ENCODE measurements around the gene MINPP1.
"Not testable (repeated sequence)": the region's sequence is repeated elsewhere in the genome, so short reads cannot be mapped to it uniquely, and the experiment has no call there.

The MINPP1 gene, protein sequence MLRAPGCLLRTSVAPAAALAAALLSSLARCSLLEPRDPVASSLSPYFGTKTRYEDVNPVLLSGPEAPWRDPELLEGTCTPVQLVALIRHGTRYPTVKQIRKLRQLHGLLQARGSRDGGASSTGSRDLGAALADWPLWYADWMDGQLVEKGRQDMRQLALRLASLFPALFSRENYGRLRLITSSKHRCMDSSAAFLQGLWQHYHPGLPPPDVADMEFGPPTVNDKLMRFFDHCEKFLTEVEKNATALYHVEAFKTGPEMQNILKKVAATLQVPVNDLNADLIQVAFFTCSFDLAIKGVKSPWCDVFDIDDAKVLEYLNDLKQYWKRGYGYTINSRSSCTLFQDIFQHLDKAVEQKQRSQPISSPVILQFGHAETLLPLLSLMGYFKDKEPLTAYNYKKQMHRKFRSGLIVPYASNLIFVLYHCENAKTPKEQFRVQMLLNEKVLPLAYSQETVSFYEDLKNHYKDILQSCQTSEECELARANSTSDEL

DNA sequence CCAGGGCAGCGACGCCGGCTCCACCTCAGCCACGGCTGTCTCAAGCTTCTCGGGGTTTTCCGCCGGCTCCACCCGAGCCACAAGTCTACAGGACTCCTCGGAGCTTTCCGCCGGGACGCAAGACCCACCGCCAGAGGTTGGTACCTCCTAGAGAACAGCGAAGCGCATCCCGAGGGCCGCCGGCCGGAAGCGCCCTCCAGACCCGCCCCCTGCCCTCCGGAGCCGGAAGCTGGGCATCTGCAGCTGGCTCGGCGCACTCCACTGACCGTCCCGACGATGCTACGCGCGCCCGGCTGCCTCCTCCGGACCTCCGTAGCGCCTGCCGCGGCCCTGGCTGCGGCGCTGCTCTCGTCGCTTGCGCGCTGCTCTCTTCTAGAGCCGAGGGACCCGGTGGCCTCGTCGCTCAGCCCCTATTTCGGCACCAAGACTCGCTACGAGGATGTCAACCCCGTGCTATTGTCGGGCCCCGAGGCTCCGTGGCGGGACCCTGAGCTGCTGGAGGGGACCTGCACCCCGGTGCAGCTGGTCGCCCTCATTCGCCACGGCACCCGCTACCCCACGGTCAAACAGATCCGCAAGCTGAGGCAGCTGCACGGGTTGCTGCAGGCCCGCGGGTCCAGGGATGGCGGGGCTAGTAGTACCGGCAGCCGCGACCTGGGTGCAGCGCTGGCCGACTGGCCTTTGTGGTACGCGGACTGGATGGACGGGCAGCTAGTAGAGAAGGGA is at the start of gene MINPP1:
MINPP1 (plus strand) TSS at position 254 of the 726 bp plus-strand sequence; CDS start at position 277, 23 bp downstream.
- peak; percentile 59 to 75 for DNase-seq

DNA sequence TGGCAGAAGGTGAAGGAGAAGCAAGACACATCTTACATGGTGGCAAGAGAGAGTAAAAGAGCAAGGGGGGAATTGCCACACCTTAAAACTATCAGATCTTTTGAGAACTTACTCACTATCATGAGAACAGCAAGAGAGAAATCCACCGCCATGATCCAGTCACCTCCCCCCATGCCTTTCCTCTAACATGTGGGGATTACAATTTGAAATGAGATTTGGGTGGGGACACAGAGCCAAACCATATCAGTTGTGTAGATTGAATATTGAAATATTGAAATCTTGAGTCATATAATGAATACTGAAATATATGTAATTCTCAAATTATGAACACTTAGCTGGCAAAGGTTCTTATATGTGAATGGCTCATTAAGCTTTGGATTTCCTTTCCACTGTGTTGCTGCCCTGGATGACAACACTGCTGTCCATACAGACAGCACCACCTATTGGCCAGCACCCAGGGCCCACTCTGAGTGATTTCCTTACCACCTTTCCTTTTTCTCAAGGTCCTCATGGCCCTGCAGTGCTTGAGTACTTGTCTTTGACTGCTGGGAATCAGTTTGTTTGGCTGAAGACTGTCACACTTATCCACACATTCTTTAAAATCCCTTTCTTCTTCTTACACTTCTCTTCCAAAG is 48.0 kb upstream of the MINPP1 start:
- DNase-seq, result not testable (repeated sequence)

DNA sequence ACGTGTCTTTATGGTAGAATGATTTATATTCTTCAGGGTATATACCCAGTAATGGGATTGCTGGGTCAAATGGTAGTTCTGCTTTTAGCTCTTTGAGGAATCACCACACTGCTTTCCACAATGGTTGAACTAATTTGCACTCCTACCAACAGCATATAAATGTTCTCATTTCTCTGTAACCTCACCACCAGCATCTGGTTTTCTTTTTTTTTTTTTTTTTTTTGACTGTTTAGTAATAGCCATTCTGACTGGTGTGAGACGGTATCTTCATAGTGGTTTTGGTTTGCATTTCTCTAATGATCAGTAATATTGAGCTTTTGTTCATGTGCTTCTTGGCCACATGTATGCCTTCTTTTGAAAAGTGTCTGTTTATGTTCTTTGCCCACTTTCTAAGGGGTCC is 42.9 kb upstream of the MINPP1 start:
- DNase-seq, result not testable (repeated sequence)

DNA sequence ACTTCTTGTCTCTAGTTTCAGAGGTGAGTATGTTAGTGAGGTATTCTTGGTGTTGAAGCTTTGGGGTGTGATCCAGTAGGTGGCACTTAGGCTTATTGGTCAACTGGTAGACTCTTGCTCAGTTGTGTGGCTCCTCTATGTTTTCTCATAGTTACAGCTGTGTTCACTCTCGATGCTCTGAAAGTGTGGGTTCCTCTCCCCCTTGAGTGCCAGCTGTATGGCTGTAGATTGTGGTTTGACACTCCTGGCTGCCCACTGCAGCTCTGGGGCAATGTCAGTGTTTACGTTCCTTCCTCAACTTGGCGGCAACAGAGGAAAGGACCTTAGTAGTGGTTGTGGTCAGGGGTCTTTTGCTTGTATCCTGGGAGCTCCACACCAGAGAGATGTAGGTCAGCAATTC is 37.8 kb upstream of the MINPP1 start:
- not testable (repeated sequence) for DNase-seq

DNA sequence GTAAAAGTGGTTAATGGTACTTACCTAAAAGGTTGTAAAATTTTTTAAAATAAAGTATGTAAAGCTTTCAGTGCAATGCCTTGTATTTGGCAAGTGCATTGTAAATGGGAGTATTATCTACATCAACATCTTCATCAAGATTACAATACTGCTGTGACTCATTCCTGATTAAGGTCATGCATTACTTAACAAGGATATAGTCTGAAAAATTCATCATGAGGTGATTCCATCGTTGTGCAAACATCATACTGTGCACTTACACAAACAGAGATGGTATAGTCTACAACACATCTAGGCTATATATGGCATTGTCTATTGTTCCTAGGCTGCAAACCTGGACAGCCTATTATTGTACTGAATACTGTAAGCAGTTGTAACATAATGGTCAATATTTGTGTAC is 16.0 kb upstream of the MINPP1 start:
- DNase-seq, result not testable (repeated sequence)

DNA sequence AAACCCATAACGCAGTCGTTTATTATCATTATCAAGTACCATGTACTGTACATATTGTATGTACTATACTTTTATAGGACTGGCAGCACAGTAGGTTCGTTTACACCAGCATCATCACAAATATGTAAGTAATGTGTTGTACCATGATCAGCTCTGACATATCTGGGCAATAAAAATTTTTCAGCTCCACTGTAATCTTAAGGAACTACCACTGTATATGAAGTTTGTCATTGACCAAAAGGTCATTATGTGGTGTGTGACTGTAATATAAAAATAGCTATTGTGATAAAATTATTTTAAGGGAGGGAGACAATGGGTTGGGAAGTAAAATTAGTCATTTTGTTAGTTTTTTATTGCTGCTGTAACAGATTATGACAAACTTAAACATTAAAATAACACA is 14.4 kb upstream of the MINPP1 start:
- DNase-seq, result not testable (repeated sequence)

DNA sequence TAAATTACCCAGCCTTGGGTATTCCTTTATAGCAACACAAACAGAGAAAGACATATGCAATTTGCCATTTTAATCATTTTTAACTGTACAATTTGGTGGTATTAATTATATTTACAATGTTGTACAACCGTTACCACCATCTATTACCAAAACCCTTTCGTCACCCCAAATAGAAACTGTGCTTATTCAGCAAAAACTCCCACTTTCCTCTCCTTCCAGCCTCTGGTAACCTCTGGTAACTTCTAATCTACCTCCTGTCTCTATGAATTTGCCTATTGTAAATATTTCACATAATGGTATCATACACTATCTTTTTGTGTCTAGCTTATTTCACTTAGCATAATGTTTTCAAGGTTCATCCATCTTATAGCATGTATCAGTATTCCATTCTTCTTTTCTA is 12.2 kb upstream of the MINPP1 start:
- not testable (repeated sequence) for DNase-seq

DNA sequence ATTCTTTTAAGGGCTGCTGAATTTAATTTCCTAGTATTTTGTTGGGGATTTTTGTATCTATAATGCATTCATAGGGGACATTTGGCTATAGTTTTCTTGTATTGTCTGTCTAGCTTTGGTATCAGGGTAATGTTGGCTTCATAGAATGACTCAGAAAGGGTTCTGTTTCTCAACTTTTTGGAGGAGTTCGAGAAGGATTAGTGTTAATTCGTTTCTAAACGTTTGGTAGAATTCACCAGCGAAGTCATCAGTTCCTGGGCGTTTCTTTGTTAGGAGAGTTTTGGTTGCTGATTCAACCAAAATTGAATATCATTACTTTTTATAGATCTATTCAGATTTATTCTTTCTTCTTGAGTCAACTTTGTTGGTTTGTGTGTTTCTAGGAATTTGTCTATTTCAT is 9.2 kb upstream of the MINPP1 start:
- DNase-seq, result not testable (repeated sequence)

DNA sequence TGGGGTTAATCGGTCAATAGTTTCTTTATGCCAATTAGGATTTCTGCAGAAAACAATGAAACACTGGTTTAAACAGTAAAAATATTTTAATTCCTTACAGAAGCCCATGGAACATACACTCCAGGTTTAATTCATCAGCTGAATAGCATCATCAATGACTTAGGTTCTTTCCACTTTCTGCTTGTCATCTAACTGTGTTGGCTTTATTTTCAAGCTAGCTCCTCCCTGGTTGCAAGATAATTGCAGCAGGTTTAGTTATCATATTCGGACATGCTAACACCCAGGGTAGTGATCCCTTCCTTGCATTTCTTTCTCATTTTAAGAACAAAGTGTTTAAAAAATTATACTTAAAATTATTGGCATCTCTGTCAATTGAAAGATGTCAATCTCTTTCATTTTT is 7.3 kb upstream of the MINPP1 start:
- DNase-seq, result not testable (repeated sequence)

DNA sequence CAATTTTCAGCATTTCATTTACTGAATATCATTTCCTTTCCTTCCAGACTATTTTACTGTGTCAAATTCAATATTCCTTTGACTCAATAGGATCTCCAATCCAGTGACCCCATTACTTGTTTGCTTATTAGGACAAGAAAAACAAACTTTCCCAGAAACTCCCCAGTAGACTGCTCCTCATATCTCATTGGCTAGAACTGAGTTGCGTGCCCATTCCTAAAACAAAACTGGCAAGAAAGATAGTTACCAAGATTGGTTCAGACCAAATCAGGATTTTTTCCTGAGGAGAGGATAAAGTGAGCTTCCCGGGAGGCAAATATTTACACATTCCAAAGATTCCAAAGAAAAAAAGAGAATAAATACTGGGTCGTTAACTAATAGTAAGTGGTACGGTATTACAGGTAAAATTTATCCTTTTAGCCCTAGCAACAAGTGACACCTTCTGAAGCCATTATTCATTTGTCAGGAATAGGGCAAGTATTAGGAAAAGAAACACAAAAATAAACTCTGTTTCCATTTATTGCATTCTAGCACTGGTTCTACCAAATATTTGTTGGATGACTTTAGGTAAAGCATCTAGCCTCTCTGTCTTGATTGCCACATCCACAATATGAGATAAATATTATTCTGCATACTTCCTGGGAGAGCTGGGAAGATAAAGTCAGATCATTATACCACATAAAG is 6.4 kb upstream of the MINPP1 start:
- not testable (repeated sequence) for DNase-seq

DNA sequence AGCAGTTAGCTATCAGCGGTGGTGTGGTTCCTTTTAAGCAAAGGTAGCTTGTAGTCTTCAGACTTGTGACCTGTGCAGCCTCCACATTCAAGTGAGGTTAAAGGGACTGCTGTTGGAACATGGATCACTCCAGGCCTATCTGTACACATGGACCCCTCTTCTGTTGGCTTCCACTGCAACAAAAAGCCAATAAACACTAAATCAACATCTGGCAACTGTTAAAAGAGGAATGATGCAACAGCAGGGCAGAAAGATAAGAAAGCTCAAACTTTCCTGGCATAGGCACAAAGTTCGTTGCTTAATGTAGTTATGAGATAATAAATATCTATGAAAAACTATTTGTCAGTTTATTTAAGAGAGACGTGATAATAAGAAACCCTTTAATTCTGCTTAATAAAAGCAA is 4.0 kb upstream of the MINPP1 start:
- DNase-seq, result no peak

DNA sequence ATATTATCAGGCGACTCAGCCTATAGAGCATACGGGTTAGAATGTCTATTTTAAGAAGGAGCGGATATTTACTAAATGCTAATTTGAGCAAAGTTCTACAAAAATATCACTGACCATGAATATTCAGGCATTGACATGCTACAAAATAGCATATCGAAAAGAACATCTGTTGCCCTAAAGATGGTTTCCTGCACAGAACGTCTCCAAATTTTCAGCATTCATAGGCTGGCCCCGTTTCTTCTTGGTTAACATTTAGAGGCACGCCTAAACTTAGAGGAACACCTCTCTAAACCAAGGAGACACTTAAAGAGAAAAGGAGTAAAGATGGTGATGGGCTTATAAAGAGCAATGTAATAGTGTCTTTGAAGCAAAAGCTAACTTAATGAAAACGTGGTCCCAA is 1.3 kb upstream of the MINPP1 start:
- no peak for DNase-seq

DNA sequence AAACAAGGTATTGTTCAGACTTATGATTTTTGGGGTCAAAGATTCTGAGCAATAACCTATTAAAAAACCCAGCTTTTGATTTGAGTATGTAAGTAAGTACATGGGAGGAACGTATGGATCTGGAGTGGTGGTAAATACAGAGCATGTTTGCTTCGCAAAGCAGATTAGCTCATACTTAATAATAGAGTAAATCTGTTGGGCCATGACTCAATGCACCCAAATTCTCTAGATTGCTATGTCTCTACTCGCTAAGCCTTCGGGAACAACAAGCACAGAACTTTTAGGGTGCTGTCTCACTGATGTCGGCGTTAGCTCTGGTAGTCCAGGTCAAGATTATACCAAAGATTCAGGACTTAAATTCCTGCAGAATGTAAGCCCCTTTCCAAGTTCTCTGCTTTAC is 807 bp upstream of the MINPP1 start:
- no peak for DNase-seq

DNA sequence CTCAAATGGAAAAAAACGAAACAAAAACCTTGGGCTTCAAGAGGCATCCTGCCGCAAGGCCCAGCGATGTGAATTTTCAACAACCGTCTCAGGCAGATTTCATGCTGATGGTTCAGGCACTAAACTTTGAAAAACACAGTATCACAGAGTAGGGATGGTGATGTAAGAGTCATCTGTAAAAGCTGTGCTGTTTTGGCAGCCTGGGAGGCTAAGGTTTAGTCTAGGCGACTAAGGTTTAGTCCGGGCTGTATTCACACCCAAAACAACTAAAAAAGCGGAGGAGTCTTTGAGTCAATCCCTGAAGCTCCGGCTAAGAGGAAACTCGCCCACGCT is 420 bp upstream of the MINPP1 start:
- DNase-seq, result no peak

DNA sequence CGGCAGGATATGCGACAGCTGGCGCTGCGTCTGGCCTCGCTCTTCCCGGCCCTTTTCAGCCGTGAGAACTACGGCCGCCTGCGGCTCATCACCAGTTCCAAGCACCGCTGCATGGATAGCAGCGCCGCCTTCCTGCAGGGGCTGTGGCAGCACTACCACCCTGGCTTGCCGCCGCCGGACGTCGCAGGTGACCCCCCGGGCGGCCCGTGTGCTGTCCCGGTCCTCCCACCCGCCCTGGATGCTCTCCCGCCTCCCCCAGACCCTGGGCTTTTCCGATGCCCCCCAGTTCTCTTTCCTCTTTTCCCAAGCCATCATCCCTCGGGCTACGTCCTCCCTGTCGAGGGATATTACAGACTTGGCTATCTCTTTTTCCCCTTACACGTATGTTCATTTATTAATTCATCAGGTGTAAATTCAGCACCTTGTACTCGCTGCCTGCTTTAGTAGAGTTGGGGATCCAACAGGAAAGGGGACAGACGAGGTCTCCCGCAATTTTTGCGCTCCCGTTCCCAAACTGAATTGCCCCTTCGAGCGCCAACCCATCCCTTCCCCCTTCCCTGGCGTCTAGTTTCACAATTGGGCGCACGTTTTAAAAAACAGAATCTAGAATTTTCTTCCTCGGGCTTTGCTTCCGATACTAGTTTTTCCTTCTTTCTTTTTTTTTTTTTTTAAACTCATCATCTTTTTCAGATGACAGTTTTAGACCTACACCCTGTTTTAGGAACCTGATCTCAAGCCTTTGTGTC is 846 bp downstream of the MINPP1 start:
- peak; percentile 57 to 74 for DNase-seq

DNA sequence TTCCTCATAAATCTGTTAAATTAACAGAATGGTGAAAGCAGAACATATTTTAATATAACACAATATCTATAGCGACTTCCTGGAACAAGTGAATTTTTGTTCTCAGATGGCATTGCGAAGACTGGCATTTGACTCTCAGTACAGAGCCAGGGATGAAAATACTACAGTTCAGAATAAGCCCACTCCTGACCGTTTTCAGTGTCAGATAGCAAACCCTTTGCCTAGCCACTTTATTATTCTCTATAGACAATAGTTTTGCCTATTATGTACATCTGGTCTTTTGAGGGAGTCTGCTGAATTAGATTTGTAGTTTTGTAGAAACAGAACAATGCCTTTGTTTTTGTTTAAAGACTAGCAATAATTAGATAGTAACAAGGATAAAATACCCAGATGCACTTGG is 2.3 kb downstream of the MINPP1 start:
- DNase-seq, result no peak

DNA sequence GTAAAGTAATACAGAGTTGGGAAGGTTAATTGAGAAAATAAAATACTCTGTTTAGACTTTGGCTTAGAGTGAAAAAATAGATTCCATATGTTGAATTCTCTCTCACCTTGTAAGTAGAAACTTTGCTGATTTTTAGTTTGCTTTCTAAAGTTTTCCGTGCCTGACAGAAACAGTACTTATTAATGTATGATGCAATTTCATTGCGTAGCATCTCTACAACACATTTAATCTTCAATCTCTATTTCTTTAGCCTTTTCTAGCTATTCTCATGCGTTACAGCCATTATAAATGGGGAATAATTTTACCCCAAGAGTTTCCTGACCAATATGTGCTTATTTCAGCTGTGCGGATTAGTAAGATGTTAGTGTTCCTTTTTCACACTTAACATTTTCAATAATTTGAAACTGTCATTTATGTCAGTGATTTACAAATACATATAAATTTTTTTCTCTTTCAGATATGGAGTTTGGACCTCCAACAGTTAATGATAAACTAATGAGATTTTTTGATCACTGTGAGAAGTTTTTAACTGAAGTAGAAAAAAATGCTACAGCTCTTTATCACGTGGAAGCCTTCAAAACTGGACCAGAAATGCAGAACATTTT is 3.3 kb downstream of the MINPP1 start:
- DNase-seq, result no peak

DNA sequence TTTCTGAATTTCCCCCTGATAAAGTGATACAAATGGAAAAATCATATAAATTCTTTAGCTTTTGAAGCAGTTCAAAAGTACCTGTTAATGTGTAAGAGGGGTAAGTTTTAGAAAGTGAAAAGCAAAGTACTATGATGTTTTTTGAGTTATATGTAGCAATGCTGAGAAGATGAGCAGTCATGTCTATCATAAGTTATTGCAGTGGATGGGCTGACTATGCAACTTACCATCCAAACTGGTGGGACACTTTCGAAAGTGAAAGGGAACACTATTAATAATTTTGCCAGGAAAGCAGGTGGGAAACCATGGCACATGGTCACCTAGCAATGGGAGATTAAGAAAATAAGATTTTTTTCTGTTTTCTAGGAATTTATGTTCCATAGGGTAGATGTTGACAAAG is 4.1 kb downstream of the MINPP1 start:
- DNase-seq, result no peak

DNA sequence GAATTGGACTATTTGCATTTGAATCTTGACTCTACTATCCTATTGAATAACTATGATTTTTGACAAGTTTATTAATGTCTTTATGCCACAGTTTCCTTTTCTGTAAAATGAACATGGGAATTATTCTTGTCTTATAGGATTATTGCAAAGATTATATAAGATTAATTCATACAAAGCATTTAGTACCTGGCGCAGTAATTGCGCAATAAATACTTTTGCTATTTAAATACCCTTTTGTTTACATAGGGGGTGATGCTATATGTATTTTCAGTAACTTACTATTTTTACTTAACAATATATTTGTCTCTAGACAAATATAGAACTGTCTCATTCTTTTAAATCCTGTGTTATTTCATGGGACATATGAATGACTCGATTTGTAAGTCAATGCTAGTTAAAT is 5.3 kb downstream of the MINPP1 start:
- no peak for DNase-seq

DNA sequence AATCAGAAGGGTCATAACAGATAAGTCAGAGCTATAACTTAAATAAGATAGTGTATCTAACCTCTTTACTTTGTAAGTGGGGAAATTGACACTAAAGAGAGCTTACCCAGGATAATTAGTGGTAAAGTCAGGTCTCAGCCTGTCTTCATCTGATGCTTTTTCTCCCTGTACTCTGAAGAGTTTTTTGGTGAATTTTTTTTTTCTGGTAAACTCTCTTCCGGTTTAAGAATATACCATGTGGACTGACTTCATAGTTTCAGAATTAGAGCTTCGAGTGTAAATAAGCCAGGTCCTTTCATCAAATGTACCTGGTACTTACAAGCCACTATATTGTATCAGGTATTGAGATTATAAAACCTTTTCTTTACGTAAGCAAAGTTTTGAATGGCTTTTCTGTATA is 6.8 kb downstream of the MINPP1 start:
- no peak for DNase-seq

DNA sequence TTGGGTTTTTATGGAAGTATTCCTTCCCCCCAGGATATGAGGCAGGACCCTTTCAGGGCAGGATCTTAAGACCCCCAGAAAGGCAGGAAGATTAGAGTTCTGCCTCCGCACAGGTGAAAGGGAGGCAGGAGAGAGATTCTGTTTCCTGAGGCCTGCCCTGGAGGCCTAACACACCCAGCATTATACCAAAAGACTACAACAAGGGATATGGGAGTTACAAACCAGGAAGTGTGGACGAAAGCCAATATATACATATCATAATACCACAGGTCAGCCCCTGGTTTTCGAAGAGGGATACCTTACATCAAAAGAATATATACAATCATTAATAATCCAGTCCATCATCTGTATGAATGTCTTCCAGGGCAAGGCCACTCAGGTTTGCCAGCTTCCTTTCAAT is 14.2 kb downstream of the MINPP1 start:
- no peak for DNase-seq

DNA sequence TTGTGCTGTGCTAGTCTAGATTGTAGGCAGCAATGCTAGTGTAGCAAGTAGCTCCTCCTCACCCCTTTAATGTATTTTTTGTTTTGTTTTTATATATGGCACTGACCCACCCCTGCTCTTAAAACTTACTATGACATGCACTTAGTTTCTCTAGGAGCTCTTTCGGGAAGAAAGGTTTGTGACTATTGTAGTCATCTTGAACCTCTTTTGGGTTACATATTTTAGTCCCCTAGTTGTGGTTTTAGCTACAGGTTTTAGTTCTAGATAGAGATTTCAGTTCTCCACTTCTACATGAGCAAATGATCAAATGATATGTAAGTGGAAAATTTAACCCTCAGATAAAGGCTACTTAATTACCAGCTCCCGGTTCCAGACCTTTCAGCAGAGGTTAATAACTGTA is 14.9 kb downstream of the MINPP1 start:
- no peak for DNase-seq
